ENCODE measurements around the gene IQGAP2. TPM values are rescaled to one million over a fixed set of nuclear protein-coding genes. Genes with fewer than 3 reads are reported as not detected.

The IQGAP2 gene
- total and polyA plus RNA-seq, 2 donors (not counting 1 experiment from before 2014, with no cell fraction given), result 8.1 to 15.0 TPM

- H3K4me3 ChIP-seq (ENCODE audit: control extremely low read depth in 1 of 5, extremely low read depth in 1 of 5, insufficient read depth in 1 of 5, low read depth in 2 of 5, low read length in 4 of 5), result no peak overlapping the region
- no peak overlapping the region for H3K4me2 ChIP-seq (replicated peaks; ENCODE audit: low read depth, low read length, poor library complexity, severe bottlenecking)
- no peaks in the 10 kb centered on the region for H3K27me3 Mint-ChIP-seq
- ATAC-seq (ENCODE audit: low read depth) (no peak), DNase-seq (no peak)
- H2AFZ ChIP-seq (ENCODE audit: insufficient read depth, low read depth, low read length, poor library complexity, severe bottlenecking), result no peak overlapping the region
- ChIA-PET CTCF (interaction anchor here (1.1 kb wide), 1 partner anchor 27 kb away, joined by 3 read pairs; no protein-coding TSS in a partner anchor), POLR2A (interaction anchor here (0.6 kb wide), 1 partner anchor 23 kb away, joined by 7 read pairs; the partner anchor contains the start of gene IQGAP2)
- no peaks in the 10 kb centered on the region for H3K36me3 ChIP-seq (replicated peaks in 1 of 2; ENCODE audit: control extremely low read depth in 1 of 2, control insufficient read depth in 1 of 2, extremely low read depth in 1 of 2, insufficient read depth in 2 of 2, low read length in 1 of 2)
- no peaks in the 10 kb centered on the region for H3K79me2 ChIP-seq (ENCODE audit: control insufficient read depth, insufficient read depth, low read length)
- H3K27me3 ChIP-seq (replicated peaks in 1 of 4; ENCODE audit: control extremely low read depth in 1 of 4, control insufficient read depth in 3 of 4, insufficient read depth in 4 of 4, low read length in 3 of 4), result no peaks in the 10 kb centered on the region
- no peaks in the 10 kb centered on the region for H3K4me1 Mint-ChIP-seq
- H3K9me3 Mint-ChIP-seq (ENCODE audit: insufficient read depth), result no peaks in the 10 kb centered on the region
- H3K27ac ChIP-seq (ENCODE audit: low read length in 2 of 2), result no peak overlapping the region
- H3K9ac ChIP-seq (ENCODE audit: low read length), result no peak overlapping the region
- H3K27ac Mint-ChIP-seq, result no peak overlapping the region
- no CpG with 5 or more reads among the region's 1 CpG for WGBS (ENCODE audit: insufficient coverage)
- TF ChIP-seq, protein P1, sequence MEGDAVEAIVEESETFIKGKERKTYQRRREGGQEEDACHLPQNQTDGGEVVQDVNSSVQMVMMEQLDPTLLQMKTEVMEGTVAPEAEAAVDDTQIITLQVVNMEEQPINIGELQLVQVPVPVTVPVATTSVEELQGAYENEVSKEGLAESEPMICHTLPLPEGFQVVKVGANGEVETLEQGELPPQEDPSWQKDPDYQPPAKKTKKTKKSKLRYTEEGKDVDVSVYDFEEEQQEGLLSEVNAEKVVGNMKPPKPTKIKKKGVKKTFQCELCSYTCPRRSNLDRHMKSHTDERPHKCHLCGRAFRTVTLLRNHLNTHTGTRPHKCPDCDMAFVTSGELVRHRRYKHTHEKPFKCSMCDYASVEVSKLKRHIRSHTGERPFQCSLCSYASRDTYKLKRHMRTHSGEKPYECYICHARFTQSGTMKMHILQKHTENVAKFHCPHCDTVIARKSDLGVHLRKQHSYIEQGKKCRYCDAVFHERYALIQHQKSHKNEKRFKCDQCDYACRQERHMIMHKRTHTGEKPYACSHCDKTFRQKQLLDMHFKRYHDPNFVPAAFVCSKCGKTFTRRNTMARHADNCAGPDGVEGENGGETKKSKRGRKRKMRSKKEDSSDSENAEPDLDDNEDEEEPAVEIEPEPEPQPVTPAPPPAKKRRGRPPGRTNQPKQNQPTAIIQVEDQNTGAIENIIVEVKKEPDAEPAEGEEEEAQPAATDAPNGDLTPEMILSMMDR (IDR thresholded peaks at IDR 0.05), result no peak
- no peak for TF ChIP-seq EZH2 (IDR thresholded peaks at IDR 0.05; ENCODE audit: borderline replicate concordance, insufficient read depth, low read depth, low read length, poor library complexity, severe bottlenecking)
- no peak overlapping the region for H3K4me3 Mint-ChIP-seq
- no peaks in the 10 kb centered on the region for H4K20me1 ChIP-seq (ENCODE audit: control insufficient read depth, insufficient read depth, low read length, poor library complexity, severe bottlenecking)
- no peaks in the 10 kb centered on the region for H3K9me3 ChIP-seq (ENCODE audit: control extremely low read depth in 1 of 3, control insufficient read depth in 2 of 3, insufficient read depth in 1 of 3, low read length in 2 of 3)
- intact Hi-C loops (cut with micrococcal nuclease), result no loop called here
- H3K4me1 ChIP-seq (ENCODE audit: control insufficient read depth in 2 of 2, insufficient read depth in 2 of 2, low read length in 2 of 2), result no peaks in the 10 kb centered on the region
Observed at GRCh38 chr5:76379855-76380254, 23.2 kb upstream of the IQGAP2 start.

DNA sequence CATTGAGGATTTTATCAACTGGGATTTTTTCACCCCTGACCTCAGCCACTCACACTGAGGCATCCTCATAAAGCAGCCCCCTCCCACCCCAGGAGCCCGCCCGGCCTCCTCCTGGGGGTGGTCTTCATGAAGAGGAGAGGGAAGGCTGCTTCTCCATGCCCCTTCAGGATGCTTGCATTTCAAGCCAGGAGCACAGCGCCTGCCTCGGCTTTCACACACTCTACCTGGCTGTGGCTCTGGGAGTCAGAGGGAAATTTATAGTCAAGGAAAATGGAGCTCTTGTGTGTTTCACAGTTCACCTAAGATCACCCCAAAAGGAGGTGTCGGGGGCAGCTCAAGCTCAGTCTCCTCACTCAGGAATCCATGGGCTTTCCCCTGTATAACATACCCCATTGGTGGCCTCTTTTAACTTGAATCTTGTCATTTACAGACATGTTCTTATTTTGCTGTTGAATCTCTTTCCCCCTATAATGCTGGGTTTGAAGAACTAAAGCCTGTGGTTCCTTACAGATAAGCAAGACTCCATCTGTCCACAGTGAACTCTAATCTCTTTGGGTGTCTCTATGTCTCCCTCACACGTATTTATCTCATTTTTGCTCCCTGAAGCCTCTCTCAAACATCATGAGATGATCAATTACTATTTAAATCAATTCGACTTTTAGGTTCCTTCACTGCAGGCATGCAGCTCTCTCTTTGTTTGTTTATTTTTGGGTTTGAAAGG is 22.6 kb upstream of the IQGAP2 start:
- H3K36me3 ChIP-seq (replicated peaks in 1 of 2; ENCODE audit: control extremely low read depth in 1 of 2, control insufficient read depth in 1 of 2, extremely low read depth in 1 of 2, insufficient read depth in 2 of 2, low read length in 1 of 2), result no peaks in the 10 kb centered on the region
- H3K27ac Mint-ChIP-seq, result no peak overlapping the region
- no peaks in the 10 kb centered on the region for H4K20me1 ChIP-seq (ENCODE audit: control insufficient read depth, insufficient read depth, low read length, poor library complexity, severe bottlenecking)
- ATAC-seq (ENCODE audit: low read depth), result no peak
- TF ChIP-seq, protein P1 (IDR thresholded peaks at IDR 0.05), result no peak
- no peak for TF ChIP-seq EZH2 (IDR thresholded peaks at IDR 0.05; ENCODE audit: borderline replicate concordance, insufficient read depth, low read depth, low read length, poor library complexity, severe bottlenecking)
- no peak overlapping the region for H2AFZ ChIP-seq (ENCODE audit: insufficient read depth, low read depth, low read length, poor library complexity, severe bottlenecking)
- H3K4me1 Mint-ChIP-seq, result no peaks in the 10 kb centered on the region
- H3K4me1 ChIP-seq (ENCODE audit: control insufficient read depth in 2 of 2, insufficient read depth in 2 of 2, low read length in 2 of 2), result no peaks in the 10 kb centered on the region
- intact Hi-C loops (cut with micrococcal nuclease), result no loop called here
- H3K9ac ChIP-seq (ENCODE audit: low read length), result no peak overlapping the region
- H3K27me3 Mint-ChIP-seq, result no peaks in the 10 kb centered on the region
- no peaks in the 10 kb centered on the region for H3K9me3 ChIP-seq (ENCODE audit: control extremely low read depth in 1 of 3, control insufficient read depth in 2 of 3, insufficient read depth in 1 of 3, low read length in 2 of 3)
- H3K4me3 Mint-ChIP-seq, result no peak overlapping the region
- no peak overlapping the region for H3K4me2 ChIP-seq (replicated peaks; ENCODE audit: low read depth, low read length, poor library complexity, severe bottlenecking)
- POLR2A ChIA-PET, result no interaction called here
- no peak overlapping the region for H3K4me3 ChIP-seq (ENCODE audit: control extremely low read depth in 1 of 5, extremely low read depth in 1 of 5, insufficient read depth in 1 of 5, low read depth in 2 of 5, low read length in 4 of 5)
- H3K9me3 Mint-ChIP-seq (ENCODE audit: insufficient read depth), result no peaks in the 10 kb centered on the region
- WGBS (ENCODE audit: insufficient coverage), result 100% methylated on average over 2 of the region's 7 CpGs
- CTCF ChIA-PET, result no interaction called here
- DNase-seq, result no peak
- H3K27me3 ChIP-seq (replicated peaks in 1 of 4; ENCODE audit: control extremely low read depth in 1 of 4, control insufficient read depth in 3 of 4, insufficient read depth in 4 of 4, low read length in 3 of 4), result no peaks in the 10 kb centered on the region
- H3K79me2 ChIP-seq (ENCODE audit: control insufficient read depth, insufficient read depth, low read length), result no peaks in the 10 kb centered on the region
- H3K27ac ChIP-seq (ENCODE audit: low read length in 2 of 2), result no peak overlapping the region
